GM20000 (cell line): Measurements from ENCODE around the gene FBXO11.
A peak's percentile ranks its signal among the peaks of the same experiment; 100 is the strongest.

Experiments
- DNase-seq: peaks from one replicate; pipeline ENCODE4 v3.0.0; 2012; ENCODE audit warnings: low spot score
- TF ChIP-seq, protein P1 (sequence below): IDR thresholded peaks from 2 replicates; pipeline ENCODE4 v1.5.1; 2012; ENCODE audit warnings: mild to moderate bottlenecking, control low read depth; ENCODE audit errors: extremely low read depth, missing control alignments

FBXO11 gene

DNA sequence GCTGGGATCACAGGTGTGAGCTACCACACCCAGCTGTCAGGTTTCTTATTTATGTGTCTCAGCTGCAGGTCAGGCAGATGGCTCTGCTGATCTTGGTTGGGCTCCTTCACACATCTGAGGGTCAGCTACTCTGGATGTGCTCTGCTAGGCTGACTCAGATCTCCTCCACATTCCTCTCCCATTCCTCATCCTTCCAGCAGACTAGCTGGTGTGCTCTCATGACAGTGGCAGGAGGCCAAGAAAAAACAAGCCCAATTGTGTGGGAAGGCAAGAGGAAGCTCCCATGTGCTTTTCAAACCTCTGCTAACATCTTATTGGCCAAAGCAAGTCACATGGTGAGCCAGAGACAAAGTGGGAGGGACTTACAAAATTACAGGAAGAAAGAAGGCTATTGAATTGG is 135.1 kb downstream of the FBXO11 start:
- no peak for DNase-seq
- TF ChIP-seq, protein P1, sequence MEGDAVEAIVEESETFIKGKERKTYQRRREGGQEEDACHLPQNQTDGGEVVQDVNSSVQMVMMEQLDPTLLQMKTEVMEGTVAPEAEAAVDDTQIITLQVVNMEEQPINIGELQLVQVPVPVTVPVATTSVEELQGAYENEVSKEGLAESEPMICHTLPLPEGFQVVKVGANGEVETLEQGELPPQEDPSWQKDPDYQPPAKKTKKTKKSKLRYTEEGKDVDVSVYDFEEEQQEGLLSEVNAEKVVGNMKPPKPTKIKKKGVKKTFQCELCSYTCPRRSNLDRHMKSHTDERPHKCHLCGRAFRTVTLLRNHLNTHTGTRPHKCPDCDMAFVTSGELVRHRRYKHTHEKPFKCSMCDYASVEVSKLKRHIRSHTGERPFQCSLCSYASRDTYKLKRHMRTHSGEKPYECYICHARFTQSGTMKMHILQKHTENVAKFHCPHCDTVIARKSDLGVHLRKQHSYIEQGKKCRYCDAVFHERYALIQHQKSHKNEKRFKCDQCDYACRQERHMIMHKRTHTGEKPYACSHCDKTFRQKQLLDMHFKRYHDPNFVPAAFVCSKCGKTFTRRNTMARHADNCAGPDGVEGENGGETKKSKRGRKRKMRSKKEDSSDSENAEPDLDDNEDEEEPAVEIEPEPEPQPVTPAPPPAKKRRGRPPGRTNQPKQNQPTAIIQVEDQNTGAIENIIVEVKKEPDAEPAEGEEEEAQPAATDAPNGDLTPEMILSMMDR: no peak

DNA sequence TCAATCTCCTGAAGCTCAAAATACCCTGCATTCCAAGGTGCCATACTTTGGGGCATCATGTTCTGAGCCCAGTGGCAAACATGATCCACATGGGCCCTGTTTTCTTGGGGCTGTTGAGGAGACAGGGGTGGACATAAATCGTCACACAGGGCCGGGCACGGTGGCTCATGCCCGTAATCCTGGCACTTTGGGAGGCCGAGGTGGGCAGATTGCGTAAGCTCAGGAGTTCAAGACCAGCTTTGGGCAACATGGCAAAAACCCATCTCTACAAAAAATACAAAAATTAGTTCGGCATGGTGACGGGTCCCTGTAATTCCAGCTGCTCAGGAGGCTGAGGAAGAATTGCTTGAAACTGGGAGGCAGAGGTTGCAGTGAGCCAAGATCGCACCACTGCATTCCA is 137.0 kb downstream of the FBXO11 start:
- TF ChIP-seq, protein P1: no peak
- DNase-seq: no peak

DNA sequence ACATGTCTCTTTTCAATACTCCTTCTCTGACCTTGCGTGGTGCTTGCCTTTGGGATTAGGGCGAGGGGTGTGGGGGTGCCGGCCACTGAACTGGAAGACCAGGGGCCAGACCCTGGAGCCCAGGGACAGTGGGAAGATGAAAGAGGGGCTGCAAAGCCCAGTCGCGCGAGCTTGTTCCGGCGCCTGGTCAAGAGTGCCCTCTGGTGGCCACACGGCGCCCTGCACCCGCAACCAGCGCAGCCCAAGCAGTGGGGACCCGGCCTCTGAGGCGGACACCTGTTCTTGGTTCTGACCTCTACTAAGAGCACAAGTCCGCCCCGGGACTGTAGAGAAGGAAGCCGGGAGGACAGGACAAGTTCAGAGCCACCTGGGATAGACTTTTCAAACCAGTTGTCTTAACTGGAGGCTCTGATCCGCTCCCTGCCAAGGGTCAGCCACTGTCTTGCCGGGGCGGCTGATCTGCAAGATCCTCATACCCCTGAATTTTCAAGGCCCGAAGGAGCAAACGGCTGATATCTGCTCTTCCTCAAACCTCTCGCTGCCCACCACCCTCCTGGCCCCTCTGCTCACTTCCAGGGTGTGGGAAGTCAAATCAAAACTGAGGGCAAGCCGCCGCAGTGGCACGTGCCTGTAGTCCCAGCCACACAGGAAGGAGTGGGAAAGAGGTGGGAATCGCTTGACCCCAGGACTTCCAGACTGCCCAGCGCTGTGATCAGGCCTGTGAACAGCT is 138.3 kb downstream of the FBXO11 start:
- peak; percentile 70 for DNase-seq
- TF ChIP-seq, protein P1: peak; percentile 97

DNA sequence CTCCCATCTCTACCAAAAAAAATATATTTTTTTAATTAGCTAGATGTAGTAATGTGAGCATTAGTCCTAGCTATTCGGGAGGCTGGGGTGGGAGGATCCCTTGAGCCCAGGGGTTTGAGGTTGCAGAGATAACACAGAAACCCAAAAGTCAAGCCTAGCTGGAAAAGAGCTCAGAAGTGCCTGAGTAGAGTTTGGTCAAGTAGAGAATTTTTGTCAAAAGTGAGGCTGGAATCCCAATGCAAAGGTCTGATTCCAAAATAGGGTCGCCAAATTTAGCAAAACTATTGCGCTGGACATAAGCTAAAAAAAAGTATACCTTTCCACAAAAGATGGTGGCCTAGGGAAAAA is 138.8 kb downstream of the FBXO11 start:
- DNase-seq: no peak
- TF ChIP-seq, protein P1: no peak

DNA sequence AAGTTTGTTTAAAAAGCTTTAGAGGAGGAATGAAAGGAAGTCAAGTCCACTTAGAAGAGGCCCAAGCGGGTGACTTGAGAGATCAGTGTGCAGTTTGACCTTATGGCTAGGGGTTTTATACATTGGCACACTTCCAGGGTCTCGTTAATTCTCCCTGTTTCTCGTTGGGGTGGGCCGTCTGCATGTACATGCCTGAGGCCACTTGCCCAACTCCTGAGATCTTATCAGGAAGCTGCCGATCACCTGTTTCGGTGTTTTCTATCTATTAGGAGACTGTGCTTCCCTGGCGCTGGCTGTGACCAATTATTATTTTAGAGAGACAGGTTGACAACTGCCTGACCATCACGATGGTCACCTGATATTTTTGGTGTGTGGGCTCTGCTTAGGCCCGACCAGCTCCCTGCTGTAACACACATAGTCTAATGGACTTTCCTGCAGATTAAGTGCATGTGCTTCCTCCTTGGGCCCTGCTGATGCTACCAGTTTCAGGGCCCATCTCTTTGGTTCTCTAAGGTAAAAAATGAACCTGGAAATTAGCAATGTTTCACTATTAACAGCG is 154.4 kb downstream of the FBXO11 start:
- no peak for DNase-seq
- TF ChIP-seq, protein P1: no peak

DNA sequence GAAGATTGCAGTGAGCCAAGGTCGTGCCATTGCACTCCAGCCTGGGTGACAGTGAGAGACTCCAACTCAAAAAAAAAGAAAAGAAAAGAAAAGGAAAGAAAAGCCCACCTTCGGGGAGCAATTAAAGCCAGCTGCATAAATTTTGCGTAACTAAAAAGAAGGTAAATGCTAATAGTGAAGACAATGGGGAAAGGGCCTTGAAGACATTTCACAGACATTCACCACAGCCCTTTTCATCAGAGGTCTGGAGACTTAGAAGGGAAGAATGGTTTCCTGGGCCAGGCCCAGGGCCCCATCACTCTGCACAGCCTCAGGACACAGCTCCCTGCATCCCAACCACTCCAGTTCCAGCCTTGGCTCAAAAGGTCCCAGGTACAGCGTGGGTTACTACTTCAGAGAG is 158.4 kb downstream of the FBXO11 start:
- no peak for DNase-seq
- TF ChIP-seq, protein P1: no peak

DNA sequence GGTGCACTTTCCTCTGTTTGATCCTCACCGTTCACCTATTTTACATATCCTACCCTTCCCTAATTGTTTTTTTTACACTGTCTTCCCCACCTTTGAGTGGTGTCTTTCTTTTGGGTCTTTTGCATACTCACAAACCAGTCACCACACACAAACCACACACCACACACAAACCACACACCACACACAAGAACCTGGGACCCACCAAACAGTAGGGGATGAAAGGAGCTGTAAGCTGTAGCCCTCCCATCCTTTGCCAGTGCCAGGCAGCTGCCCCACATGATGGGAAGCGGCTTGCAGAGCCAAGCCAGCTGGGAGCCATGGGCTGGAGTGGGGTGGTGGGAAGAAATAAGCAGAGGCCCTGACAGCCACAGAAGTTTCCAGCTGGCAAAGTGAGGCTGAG is 162.2 kb downstream of the FBXO11 start:
- DNase-seq: no peak
- TF ChIP-seq, protein P1: no peak
